ENCODE results near the gene PARD3B. TPM values are rescaled to one million over a fixed set of nuclear protein-coding genes. Genes with fewer than 3 reads are reported as not detected.

PARD3B gene
- total RNA-seq, 1 donor from 2014 or later = 6.4 TPM

GRCh38 chr2:205045706-205046105, 500.4 kb downstream of the PARD3B start:
- DNase-seq (ENCODE audit: low read depth in 2 of 2) = no peak

DNA sequence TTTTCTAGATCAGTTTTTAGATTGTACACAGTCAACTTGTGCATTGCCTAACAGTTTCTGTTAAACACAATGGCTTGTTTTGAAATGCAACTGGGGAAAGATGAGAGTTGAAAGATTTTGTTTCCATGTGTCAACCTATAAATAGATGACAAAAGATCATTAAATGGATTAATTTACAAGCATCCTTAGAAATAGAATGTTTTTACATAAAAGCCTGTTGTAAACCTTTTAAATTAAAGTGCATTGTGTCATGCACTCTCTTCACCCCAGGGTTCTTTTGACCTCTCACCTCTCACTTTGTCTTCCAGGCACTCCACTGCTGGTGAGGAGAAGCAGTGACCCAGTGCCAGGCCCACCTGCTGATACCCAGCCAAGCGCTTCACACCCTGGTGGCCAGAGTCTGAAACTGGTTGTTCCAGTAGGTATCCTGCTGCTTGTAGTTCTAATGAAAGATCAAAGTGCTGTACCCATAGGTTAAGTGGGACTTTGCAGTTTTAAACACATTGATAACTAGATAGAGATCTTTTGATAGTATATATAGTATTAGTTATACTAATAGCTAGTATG, 502.1 kb downstream of the PARD3B start:
- DNase-seq (ENCODE audit: low read depth in 2 of 2) = no peak

DNA sequence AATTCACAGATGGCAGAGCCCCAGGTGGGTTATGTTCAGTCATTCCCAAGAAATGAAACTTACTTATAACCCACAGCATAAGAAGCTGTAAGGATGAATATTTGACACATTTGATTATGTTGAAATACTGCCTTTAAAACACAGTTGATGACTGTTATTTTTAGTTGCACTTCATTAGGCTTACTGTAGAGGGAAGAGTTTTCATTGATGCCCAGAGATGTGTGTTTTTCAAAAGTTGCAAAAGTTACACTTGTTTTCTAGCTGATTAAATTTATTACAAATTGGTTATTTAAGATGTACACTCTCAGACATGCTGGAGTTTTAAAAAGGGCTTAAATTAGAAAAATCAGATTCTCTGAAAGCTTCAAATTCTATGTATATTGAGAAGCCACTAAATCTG, 506.1 kb downstream of the PARD3B start:
- no peak for DNase-seq (ENCODE audit: low read depth in 2 of 2)

DNA sequence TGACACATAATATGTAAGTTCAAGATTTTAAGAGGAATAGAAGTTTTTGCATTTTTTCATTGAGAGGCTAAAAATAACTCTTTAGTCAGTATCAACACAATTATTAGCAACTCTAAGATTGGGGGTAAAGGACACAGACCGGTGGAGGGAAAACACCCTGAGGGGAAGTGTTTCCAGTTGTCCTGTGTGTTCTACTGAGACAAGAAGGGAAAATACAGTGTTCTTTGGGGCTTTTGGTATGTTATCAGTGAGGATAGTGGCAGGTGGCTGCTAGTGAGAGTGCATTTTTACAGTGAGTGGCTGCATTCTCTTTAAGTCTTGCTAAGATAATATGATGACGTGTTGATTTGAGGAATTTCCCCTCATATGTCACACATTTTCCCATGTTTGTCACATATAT, 507.5 kb downstream of the PARD3B start:
- no peak for DNase-seq (ENCODE audit: low read depth in 2 of 2)

GRCh38 chr2:205053827-205054410, 508.6 kb downstream of the PARD3B start:
- DNase-seq (ENCODE audit: low read depth in 2 of 2) = no peak

GRCh38 chr2:205054789-205055188, 509.5 kb downstream of the PARD3B start:
- DNase-seq (ENCODE audit: low read depth in 2 of 2) = no peak

DNA sequence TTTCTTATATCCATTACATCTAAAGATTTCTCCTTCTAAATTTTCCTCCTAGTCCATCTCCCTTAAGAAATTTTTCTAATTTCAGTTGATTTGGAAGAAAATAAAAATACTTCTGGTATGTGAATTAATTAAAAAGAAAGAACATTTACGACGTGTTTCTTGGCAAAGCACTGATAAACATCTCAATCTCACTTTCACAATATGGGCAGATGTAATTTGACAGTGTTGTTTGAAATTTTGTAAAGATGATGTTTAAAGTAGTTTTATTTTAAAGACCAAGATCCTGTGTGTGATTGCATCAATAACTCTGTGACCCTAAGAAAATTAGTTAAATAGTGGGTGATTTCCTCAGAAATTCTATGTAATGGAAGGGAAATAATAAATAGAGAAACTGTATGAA, 510.0 kb downstream of the PARD3B start:
- DNase-seq (ENCODE audit: low read depth in 2 of 2) = no peak

DNA sequence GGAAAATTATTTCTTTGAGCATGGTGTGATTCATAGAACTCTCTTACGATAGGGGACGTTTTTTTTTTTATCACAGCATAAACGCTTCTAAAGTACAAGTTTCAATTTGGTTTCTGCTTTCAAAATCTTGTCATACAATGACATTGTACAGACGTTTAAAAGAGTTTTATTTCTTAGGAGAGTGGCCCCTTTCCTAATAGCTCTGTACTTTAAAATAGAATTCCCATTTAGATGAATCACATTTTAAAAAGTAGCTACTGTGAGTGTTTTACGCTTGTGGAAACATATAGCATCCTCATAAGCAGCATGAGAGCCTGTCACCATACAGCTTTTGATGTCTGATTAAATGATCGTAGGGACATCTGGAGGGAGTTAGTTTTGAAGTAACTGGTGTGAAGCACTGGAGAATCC, 510.9 kb downstream of the PARD3B start:
- no peak for DNase-seq (ENCODE audit: low read depth in 2 of 2)

DNA sequence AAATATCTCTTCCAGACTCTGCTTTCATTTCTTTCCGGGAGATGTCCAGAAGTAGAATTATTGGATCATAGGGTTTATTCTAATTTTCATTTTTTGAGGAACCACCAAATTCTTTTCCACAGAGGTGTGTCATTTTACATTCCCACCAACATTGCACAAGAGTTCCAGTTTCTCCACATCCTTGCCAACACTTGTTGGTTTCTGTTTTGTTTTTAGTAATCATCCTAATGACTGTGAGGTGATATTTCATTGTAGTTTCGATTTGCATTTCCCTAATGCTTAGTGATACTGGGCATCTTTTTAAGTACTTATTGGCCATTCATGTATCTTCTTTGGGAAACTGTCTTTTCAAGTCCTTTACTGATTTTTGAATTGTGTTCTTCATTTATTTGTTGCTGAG, 513.1 kb downstream of the PARD3B start:
- DNase-seq (ENCODE audit: low read depth in 2 of 2) = no peak

- peak in 1 of 2 donors; percentile 17 for DNase-seq (ENCODE audit: low read depth in 2 of 2)
Measured at GRCh38 chr2:205060269-205060668, 515.0 kb downstream of the PARD3B start.

GRCh38 chr2:205066081-205066480, 520.8 kb downstream of the PARD3B start:
- no peak for DNase-seq (ENCODE audit: low read depth in 2 of 2)

DNA sequence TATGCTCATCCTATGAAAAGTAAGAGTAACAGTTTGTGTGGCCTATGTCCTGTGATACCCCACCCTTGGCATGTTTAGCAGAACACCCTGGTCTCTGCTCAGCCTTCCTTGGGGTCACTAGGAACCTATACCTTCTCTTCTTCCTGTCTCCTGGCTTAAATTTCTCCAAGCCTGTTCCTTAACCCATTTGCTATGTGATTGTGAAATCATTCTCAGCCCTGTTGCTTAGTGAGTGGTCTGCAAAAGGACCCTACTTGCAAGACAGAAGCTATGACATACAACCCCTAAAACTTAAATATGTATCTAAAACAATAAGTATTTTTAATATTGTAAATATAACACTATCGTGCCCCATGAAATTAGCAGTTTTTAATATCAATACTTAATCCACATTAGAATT, 524.7 kb downstream of the PARD3B start:
- DNase-seq (ENCODE audit: low read depth in 2 of 2) = no peak

- DNase-seq (ENCODE audit: low read depth in 2 of 2) = no peak
Measured at GRCh38 chr2:205070889-205071288, 525.6 kb downstream of the PARD3B start.

DNA sequence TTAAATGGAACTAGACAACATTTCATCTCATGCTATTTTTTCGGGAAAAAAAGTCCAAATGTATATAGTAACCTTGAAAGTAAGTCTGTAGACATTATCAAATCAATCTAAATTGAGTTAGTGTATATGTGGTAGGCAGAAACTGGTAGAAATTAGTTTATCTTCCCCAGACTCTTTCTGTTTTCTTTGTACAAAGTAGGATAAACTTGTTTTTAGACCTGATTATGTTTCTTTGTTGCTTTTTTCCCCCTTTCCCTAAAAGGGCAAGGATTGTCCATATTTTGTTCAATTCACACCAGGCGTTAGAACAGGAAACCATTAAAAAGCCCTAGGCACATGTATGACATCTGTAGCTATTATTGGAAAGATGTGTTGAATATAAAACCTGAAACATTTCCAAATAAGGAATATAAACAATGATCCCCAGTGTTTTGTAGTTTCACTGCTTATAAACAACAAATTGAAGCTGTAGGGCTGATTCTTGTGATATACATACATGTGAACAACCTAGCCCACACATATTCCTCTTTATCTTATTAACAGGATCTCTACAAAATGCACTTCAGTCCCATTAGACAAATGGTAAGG, 528.3 kb downstream of the PARD3B start:
- DNase-seq (ENCODE audit: low read depth in 2 of 2) = peak; percentile 61 to 67

DNA sequence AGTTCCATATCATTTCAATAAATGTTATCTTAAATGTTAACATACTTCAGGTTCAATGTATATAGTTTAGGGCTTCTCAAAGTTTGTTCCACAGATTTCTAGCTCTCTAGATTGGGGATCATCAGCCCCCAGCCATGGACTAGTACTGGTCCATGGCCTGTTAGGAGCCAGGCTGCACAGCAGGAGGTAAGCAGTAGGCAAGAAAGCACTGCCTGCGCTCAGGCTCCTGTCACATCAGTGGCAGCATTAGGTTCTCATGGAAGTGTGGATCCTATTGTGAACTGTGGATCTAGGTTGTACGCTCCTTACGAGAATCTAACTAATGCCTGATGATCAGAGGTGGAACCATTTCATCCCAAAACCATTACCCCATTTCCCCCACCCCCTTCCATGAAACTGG, 531.1 kb downstream of the PARD3B start:
- DNase-seq (ENCODE audit: low read depth in 2 of 2) = no peak

GRCh38 chr2:205077159-205077558, 531.9 kb downstream of the PARD3B start:
- DNase-seq (ENCODE audit: low read depth in 2 of 2) = no peak

GRCh38 chr2:205078762-205079161, 533.5 kb downstream of the PARD3B start:
- no peak for DNase-seq (ENCODE audit: low read depth in 2 of 2)

DNA sequence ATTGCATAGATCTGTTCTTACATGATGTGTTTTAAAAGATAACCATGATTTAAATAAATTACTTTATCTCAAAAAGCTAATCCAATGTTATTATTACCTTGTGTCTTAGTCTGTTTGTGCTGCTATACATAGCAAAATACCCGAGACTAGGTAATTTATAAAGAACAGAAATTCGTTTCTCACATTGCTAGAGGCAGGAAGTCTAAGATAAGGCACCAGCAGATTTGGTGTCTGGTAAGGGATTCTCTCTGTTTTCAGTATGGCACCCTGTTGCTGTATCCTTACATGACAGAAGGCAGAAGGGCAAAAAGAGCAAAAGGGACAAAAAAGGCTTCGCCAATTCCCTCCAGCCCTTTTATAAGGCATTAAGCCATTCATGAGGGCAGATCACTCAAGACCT, 533.9 kb downstream of the PARD3B start:
- no peak for DNase-seq (ENCODE audit: low read depth in 2 of 2)

DNA sequence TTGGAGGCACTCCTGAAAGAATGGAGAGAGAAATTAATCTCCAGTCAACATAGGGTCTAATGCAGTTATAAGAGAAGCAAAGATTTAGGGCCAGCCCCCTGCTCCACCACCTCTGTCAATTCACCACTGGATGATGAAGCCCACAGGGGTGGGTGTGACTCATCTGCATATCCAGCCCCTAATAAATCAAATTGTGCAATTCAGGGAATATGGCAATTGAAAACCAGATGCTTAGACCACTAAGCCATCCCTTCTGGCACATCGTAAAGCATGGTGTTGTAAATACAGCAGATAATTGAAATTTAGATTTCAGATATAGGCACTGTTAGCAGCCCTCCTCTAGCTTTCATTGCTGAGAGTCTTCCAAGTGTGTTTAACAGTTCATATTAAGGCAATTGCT, 541.4 kb downstream of the PARD3B start:
- DNase-seq (ENCODE audit: low read depth in 2 of 2) = no peak

GRCh38 chr2:205087862-205088261, 542.6 kb downstream of the PARD3B start:
- DNase-seq (ENCODE audit: low read depth in 2 of 2) = no peak

DNA sequence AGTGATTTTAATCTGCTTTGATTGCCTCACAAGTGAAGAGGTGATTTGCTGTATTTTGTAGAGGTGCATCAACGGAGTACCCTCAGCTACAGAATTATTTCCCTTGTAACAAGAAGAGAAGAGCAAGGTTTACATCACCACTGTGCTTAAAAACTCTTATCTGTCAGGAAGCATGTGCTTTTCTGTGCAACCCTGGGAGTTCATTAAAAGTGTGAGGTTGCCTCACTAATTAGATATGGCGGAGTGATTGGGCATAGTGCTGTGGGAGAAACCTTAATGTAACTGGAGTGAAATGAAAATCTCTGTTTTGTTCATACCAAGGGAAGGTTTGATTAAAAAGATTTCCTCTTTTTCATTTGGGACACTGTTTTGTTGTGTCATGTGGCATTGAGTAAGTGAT, 544.7 kb downstream of the PARD3B start:
- DNase-seq (ENCODE audit: low read depth in 2 of 2) = no peak

DNA sequence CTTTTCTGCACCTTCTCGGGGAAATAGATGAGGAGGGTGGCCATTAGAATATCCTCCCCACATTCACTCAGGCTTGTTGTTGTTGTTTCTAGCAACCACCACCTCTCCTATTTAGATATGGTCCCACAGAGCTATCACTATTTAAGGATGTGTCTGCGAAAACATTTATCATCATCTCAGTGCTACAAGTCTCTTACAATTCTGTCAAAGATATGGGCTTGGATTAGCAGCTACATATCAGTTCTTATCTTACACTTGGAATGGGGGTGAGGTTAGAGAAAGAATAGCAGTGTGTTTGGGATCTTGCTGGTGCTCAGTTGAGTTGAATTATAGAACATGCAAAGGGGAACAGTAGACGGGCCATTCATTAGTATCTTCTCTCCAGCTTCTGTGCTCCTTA, 546.1 kb downstream of the PARD3B start:
- no peak for DNase-seq (ENCODE audit: low read depth in 2 of 2)

- DNase-seq (ENCODE audit: low read depth in 2 of 2) = no peak
Measured at GRCh38 chr2:205094031-205094430, 548.8 kb downstream of the PARD3B start.

All from dermis microvascular lymphatic vessel endothelial cell (primary cell).